Tibial nerve (tissue), 3 donors: Measurements from ENCODE around the gene BRICD5.

ENCODE experiments used
- POLR2A ChIP-seq, 2 donors: fragments of 450-650 bp; IDR thresholded peaks; one replicate each; pipeline ENCODE4 v1.6.1; 2017; ENCODE audit warnings: antibody characterized with exemption in 2 of 2, mild to moderate bottlenecking in 2 of 2, moderate library complexity in 2 of 2
- TF ChIP-seq, protein P1 (sequence below), 5 experiments: fragments of 200-600 bp in 3 of 5; fragments of 450-650 bp in 2 of 5; sonication (generic) in 3 of 5; IDR thresholded peaks; one replicate each; pipeline ENCODE4 v1.5.1; 2016 to 2019; ENCODE audit warnings: antibody characterized with exemption in 5 of 5, mild to moderate bottlenecking in 3 of 5, moderate library complexity in 2 of 5

DNA sequence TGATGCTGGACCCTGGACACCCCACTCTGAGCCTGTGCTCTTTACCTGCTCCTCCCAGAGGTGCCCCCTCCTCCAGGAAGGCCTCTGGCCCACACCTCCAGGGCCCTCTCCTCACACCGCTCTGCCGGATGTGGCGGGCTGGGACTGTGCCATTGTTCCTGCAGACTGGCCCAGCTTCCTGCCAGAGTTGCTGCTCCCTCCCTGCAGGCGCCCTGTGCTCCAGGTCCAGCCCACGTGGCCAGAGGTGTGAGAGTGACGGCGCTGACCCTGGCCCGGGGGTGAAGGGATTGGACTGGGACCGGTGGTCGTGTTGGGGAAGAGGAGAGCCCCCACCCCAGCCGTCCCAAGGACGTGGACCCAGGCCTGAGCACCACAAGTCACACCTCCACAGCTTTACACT is 18.4 kb upstream of the BRICD5 start:
- TF ChIP-seq POLR2A (IDR thresholded peaks at IDR 0.05), result no peak
- TF ChIP-seq, protein P1, sequence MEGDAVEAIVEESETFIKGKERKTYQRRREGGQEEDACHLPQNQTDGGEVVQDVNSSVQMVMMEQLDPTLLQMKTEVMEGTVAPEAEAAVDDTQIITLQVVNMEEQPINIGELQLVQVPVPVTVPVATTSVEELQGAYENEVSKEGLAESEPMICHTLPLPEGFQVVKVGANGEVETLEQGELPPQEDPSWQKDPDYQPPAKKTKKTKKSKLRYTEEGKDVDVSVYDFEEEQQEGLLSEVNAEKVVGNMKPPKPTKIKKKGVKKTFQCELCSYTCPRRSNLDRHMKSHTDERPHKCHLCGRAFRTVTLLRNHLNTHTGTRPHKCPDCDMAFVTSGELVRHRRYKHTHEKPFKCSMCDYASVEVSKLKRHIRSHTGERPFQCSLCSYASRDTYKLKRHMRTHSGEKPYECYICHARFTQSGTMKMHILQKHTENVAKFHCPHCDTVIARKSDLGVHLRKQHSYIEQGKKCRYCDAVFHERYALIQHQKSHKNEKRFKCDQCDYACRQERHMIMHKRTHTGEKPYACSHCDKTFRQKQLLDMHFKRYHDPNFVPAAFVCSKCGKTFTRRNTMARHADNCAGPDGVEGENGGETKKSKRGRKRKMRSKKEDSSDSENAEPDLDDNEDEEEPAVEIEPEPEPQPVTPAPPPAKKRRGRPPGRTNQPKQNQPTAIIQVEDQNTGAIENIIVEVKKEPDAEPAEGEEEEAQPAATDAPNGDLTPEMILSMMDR (IDR thresholded peaks at IDR 0.05), result no peak
